GM18873 (cell line): ENCODE measurements around the gene ERC1.

Experiments used
- ATAC-seq: cut with Tn5 transposase; IDR thresholded peaks from one replicate; pipeline ENCODE4 v1.9.1; 2021; ENCODE audit warnings: mild to moderate bottlenecking, moderate library complexity, moderate number of reproducible peaks; ENCODE audit not compliant: unreplicated experiment, low FRiP score

The ERC1 gene

GRCh38 chr12:1421091-1421846 is 430.2 kb downstream of the ERC1 start:
- ATAC-seq, result no peak

- ATAC-seq, result peak; percentile 79
These were observed 431.7 kb downstream of the ERC1 start for GRCh38 chr12:1422604-1423315.

GRCh38 chr12:1424674-1425395 is 433.8 kb downstream of the ERC1 start:
- no peak for ATAC-seq

GRCh38 chr12:1425396-1425729 is 434.3 kb downstream of the ERC1 start:
- ATAC-seq, result no peak

GRCh38 chr12:1428671-1429070 is 437.6 kb downstream of the ERC1 start:
- ATAC-seq, result no peak

- ATAC-seq, result no peak
These were observed 439.0 kb downstream of the ERC1 start for GRCh38 chr12:1429980-1430379.

GRCh38 chr12:1434296-1434955 is 443.4 kb downstream of the ERC1 start:
- ATAC-seq, result no peak

GRCh38 chr12:1435044-1435443 is 444.0 kb downstream of the ERC1 start:
- ATAC-seq, result no peak

- no peak for ATAC-seq
These were observed 444.4 kb downstream of the ERC1 start for GRCh38 chr12:1435456-1435855.

GRCh38 chr12:1436015-1436414 is 445.0 kb downstream of the ERC1 start:
- no peak for ATAC-seq

- ATAC-seq, result no peak
These were observed 446.0 kb downstream of the ERC1 start for GRCh38 chr12:1436981-1437380.

GRCh38 chr12:1439201-1439600 is 448.2 kb downstream of the ERC1 start:
- no peak for ATAC-seq

GRCh38 chr12:1439687-1440086 is 448.7 kb downstream of the ERC1 start:
- ATAC-seq, result no peak

GRCh38 chr12:1443421-1444141 is 452.6 kb downstream of the ERC1 start:
- ATAC-seq, result no peak

GRCh38 chr12:1444142-1444516 is 453.1 kb downstream of the ERC1 start:
- no peak for ATAC-seq

- ATAC-seq, result no peak
These were observed 454.8 kb downstream of the ERC1 start for GRCh38 chr12:1445807-1446206.

GRCh38 chr12:1448336-1448735 is 457.3 kb downstream of the ERC1 start:
- ATAC-seq, result no peak

- no peak for ATAC-seq
These were observed 462.8 kb downstream of the ERC1 start for GRCh38 chr12:1453810-1454209.

GRCh38 chr12:1456885-1457284 is 465.9 kb downstream of the ERC1 start:
- ATAC-seq, result no peak

GRCh38 chr12:1457901-1458300 is 466.9 kb downstream of the ERC1 start:
- ATAC-seq, result no peak
